HepG2 (cell line): Measurements from ENCODE around the gene SORBS2. TPM values are rescaled to one million over a fixed set of nuclear protein-coding genes. Genes with fewer than 3 reads are reported as not detected.

Experiments used
- ATAC-seq: fragments of 200-7000 bp; cut with Tn5 transposase; 3 replicates; pipeline ENCODE4 v1.9.1; 2020; ENCODE audit warnings: mild to moderate bottlenecking, moderate library complexity
- BruUV-seq: library from RNA; stranded (reverse); fragments of 400-500 nt; replicated peaks from 2 replicates; lab custom pipeline; 2021; lab: Mats Ljungman, UMichigan
- CTCF ChIA-PET: fragments of 300-600 bp; formaldehyde crosslinking; extraction: SDS; loops from one replicate; lab custom pipeline; 2021; ENCODE audit warnings: low total read pairs, inconsistent platforms, low intra/inter-chr PET ratio; lab: Yijun Ruan, JAX
- POLR2A ChIA-PET: fragments of 350-600 bp; sonication (Branson Sonifier 250); formaldehyde crosslinking; loops from one replicate; lab custom pipeline; 2020; ENCODE audit warnings: antibody characterized with exemption, inconsistent platforms; lab: Yijun Ruan, JAX
- DNase-seq: peaks from one replicate; pipeline ENCODE4 v3.0.0-alpha.2; 2015; ENCODE audit warnings: low spot score
- FAIRE-seq: peaks from 3 replicates; lab custom pipeline; 2011; peaks lifted over from hg19 to GRCh38; lab: Jason Lieb, UNC
- H2AFZ ChIP-seq: one replicate; pipeline ENCODE4 v1.6.1; 2011; ENCODE audit warnings: low read length, inconsistent platforms
- H3K27ac ChIP-seq: fragments of 300-600 bp; 3 replicates; pipeline ENCODE4 v1.8.0; 2011; ENCODE audit warnings: mixed run types, mild to moderate bottlenecking, mixed read lengths, low read length, inconsistent platforms; ENCODE audit not compliant: insufficient read depth; ENCODE audit errors: extremely low read length
- H3K27me3 ChIP-seq, 2 experiments: fragments of 200-600 bp in 1 of 2; 2 replicates in 1 of 2; 3 replicates in 1 of 2; pipeline versions ENCODE4 v1.6.0 to v1.8.0; 2011; ENCODE audit warnings: low read length in 2 of 2, mild to moderate bottlenecking in 2 of 2, moderate library complexity in 2 of 2, inconsistent platforms in 1 of 2; ENCODE audit not compliant: insufficient read depth in 2 of 2, control insufficient read depth in 1 of 2
- H3K36me3 ChIP-seq, 2 experiments: fragments of 200-600 bp in 1 of 2; replicated peaks in 1 of 2; 2 replicates in 1 of 2; 3 replicates in 1 of 2; pipeline versions ENCODE4 v1.5.1 to v1.8.0; 2011; ENCODE audit warnings: low read length in 2 of 2, inconsistent platforms in 1 of 2; ENCODE audit not compliant: insufficient read depth in 2 of 2, control insufficient read depth in 1 of 2
- H3K4me1 ChIP-seq: 2 replicates; pipeline ENCODE4 v1.5.1; 2012; ENCODE audit warnings: low read length, inconsistent platforms; ENCODE audit not compliant: insufficient read depth
- H3K4me2 ChIP-seq: 2 replicates; pipeline ENCODE4 v1.6.0; 2011; ENCODE audit warnings: low read depth, low read length, inconsistent platforms
- H3K4me3 ChIP-seq, 3 experiments: fragments of 200-600 bp in 1 of 3; sonication (generic), shearing (Covaris generic) in 1 of 3; replicated peaks in 1 of 3; 2 replicates each; pipeline ENCODE4 v1.5.1; 2011 to 2016; ENCODE audit warnings: low read length in 3 of 3, inconsistent platforms in 2 of 3, low read depth in 2 of 3, mild to moderate bottlenecking in 2 of 3, control low read depth in 1 of 3, mixed read lengths in 1 of 3; ENCODE audit not compliant: insufficient read depth in 1 of 3
- H3K79me2 ChIP-seq: one replicate; pipeline ENCODE4 v1.6.1; 2011; ENCODE audit warnings: low read length, inconsistent platforms; ENCODE audit not compliant: insufficient read depth
- H3K9ac ChIP-seq: 2 replicates; pipeline ENCODE4 v1.6.0; 2011; ENCODE audit warnings: mild to moderate bottlenecking, low read depth, low read length, inconsistent platforms; ENCODE audit not compliant: insufficient read depth
- H3K9me3 ChIP-seq: 2 replicates; pipeline ENCODE4 v1.5.1; 2012; ENCODE audit warnings: mild to moderate bottlenecking, low read length
- H4K20me1 ChIP-seq: 2 replicates; pipeline ENCODE4 v1.6.0; 2011; ENCODE audit warnings: inconsistent platforms, mild to moderate bottlenecking, low read length, moderate library complexity; ENCODE audit not compliant: insufficient read depth
- ATF7 ChIP-seq, 2 experiments: fragments of 450-650 bp in 1 of 2; sonication (generic) in 1 of 2; formaldehyde crosslinking in 1 of 2; IDR thresholded peaks; 2 replicates each; pipeline versions ENCODE4 v1.4.0 to v1.6.1; 2016 to 2020; ENCODE audit warnings: antibody characterized with exemption in 1 of 2, mild to moderate bottlenecking in 1 of 2, missing genetic modification reagents in 1 of 2
- CREB1 ChIP-seq, 2 experiments: fragments of 450-650 bp in 1 of 2; IDR thresholded peaks; 2 replicates each; pipeline ENCODE4 v1.6.1; 2016 to 2017; ENCODE audit warnings: control low read depth in 1 of 2, mild to moderate bottlenecking in 1 of 2, missing compliant biosample characterization in 1 of 2, missing genetic modification characterization in 1 of 2
- FOXO4 ChIP-seq: sonication (generic); formaldehyde crosslinking; conservative IDR thresholded peaks from 2 replicates; pipeline ENCODE4 v1.8.1; 2023; ENCODE audit warnings: missing genetic modification reagents
- GRHL1 ChIP-seq: sonication (generic); formaldehyde crosslinking; conservative IDR thresholded peaks from 2 replicates; pipeline ENCODE4 v1.8.0; 2022; ENCODE audit warnings: missing genetic modification reagents
- HNF4G ChIP-seq, 2 experiments: sonication (generic) in 1 of 2; formaldehyde crosslinking in 1 of 2; IDR thresholded peaks; 2 replicates each; pipeline versions ENCODE4 v1.4.0 to v1.6.1; 2011 to 2020; ENCODE audit warnings: borderline replicate concordance in 2 of 2, low read depth in 2 of 2, mild to moderate bottlenecking in 2 of 2, low read length in 1 of 2, missing genetic modification reagents in 1 of 2, moderate library complexity in 1 of 2
- IRF1 ChIP-seq: sonication (generic); formaldehyde crosslinking; IDR thresholded peaks from 2 replicates; pipeline ENCODE4 v1.4.0; 2020; ENCODE audit warnings: low read depth, mild to moderate bottlenecking, missing genetic modification reagents
- JUNB ChIP-seq: sonication (generic); formaldehyde crosslinking; IDR thresholded peaks from 2 replicates; pipeline ENCODE4 v1.8.0; 2022; ENCODE audit warnings: missing genetic modification reagents, mild to moderate bottlenecking, borderline replicate concordance
- KDM3A ChIP-seq: IDR thresholded peaks from 2 replicates; pipeline ENCODE4 v1.6.1; 2018; ENCODE audit warnings: low read depth, missing compliant biosample characterization
- TAF15 ChIP-seq: fragments of 200-400 bp; formaldehyde crosslinking; IDR thresholded peaks from one replicate; pipeline ENCODE4 v1.6.1; 2018; ENCODE audit warnings: mild to moderate bottlenecking, low read depth, low read length; ENCODE audit not compliant: poor library complexity, severe bottlenecking
- ZNF234 ChIP-seq: sonication (generic); formaldehyde crosslinking; conservative IDR thresholded peaks from 2 replicates; pipeline ENCODE4 v1.5.1; 2020; ENCODE audit warnings: mild to moderate bottlenecking, missing genetic modification reagents
- ZNF549 ChIP-seq: sonication (generic); formaldehyde crosslinking; IDR thresholded peaks from 2 replicates; pipeline ENCODE4 v1.5.0; 2020; ENCODE audit warnings: missing genetic modification reagents
- WGBS: methylation state at CpG from one replicate; pipeline ENCODE4 v1.1.6; 2017; ENCODE audit warnings: low lambda C conversion rate; 5-methylcytosine and 5-hydroxymethylcytosine counted together
- in situ Hi-C: cut with HindIII; loops from 2 replicates; pipeline ENCODE4 v1.10.0; 2017; ENCODE audit warnings: low pct_unique_long_range_greater_than_20kb; ENCODE audit not compliant: extremely low pct_ligation_motif_present
- intact Hi-C: fragments of 100-400 bp; cut with micrococcal nuclease; formaldehyde crosslinking; loops from one replicate; pipeline ENCODE4 v1.10.0; 2022; ENCODE audit not compliant: unreplicated experiment
- polyA plus RNA-seq, 8 experiments: library from polyadenylated mRNA; depleted of rRNA in 3 of 8; stranded (reverse) in 7 of 8; unstranded in 1 of 8; fragments of >200 nt; fragmentation: Illumina TruSeq in 4 of 8; extraction: Trizol in 4 of 8; gene quantifications; 2 replicates each; pipeline versions ENCODE4 v1.2.1 to v1.2.3, GENCODE V29; 2011 to 2016; ENCODE audit warnings: low read depth in 4 of 8, missing spikeins in 1 of 8, mixed read lengths in 1 of 8; ENCODE audit not compliant: insufficient read depth in 1 of 8
- total RNA-seq, 5 experiments: library from RNA; depleted of rRNA; stranded (reverse); fragments of >200 nt; fragmentation: Illumina TruSeq; extraction: Trizol; gene quantifications; 2 replicates each; pipeline ENCODE4 v1.2.3, GENCODE V29; 2016; ENCODE audit warnings: low read depth in 1 of 5
- TF ChIP-seq, protein P1 (sequence below): IDR thresholded peaks from 2 replicates; pipeline ENCODE4 v1.6.1; 2016; ENCODE audit warnings: missing compliant biosample characterization, missing genetic modification reagents, borderline replicate concordance

The SORBS2 gene
- total and polyA plus RNA-seq, 2 of the 13 experiments (the other 11 are each of a cell fraction or from before 2014, with no cell fraction given) = 25.0 to 80.5 TPM

GRCh38 chr4:185582651-185583400 lies 229.2 kb downstream of the SORBS2 start (continued):
- TF ChIP-seq FOXO4 (CRISPR knock-in tag) (no peak), GRHL1 (CRISPR knock-in tag) (no peak)
- TF ChIP-seq, all 625 proteins: peak for 0

DNA sequence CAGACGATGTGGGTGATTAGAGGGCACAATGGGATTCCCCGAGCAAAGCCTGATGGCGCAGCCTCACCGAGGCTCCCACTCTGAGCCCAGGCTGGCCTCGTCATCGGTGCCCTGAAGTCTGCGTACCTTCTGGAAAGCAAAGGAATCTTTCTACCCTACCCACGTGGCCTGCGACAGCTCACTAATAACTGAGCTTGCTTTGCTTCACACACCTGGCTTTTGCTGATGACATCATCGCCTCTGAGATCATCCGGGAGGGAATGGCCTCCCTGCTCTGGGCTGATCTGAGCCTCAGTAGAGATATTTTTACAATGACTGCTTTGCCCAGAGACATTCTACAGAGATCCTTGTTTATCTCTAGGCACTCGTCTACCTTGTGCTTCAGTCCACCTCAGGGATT lies 231.3 kb downstream of the SORBS2 start:
- POLR2A ChIA-PET = no interaction called here
- BruUV-seq = no TSS peak
- in situ Hi-C loops = no loop called here
- TF ChIP-seq CREB1 (IDR thresholded peaks at IDR 0.05) (peak; percentile 44; the same call in 1 of the 2 replicates), CREB1 (CRISPR knock-in tag; IDR thresholded peaks at IDR 0.05) (no peak), KDM3A (CRISPR knock-in tag) (no peak), ZNF549 (CRISPR knock-in tag) (no peak), HNF4G (IDR thresholded peaks at IDR 0.05; ENCODE audit: borderline replicate concordance, low read depth, low read length) (no peak), HNF4G (CRISPR knock-in tag; IDR thresholded peaks at IDR 0.05; ENCODE audit: borderline replicate concordance, low read depth) (no peak), IRF1 (CRISPR knock-in tag) (no peak), TAF15 (no peak), JUNB (CRISPR knock-in tag) (no peak), ATF7 (IDR thresholded peaks at IDR 0.05) (peak; percentile 88), ATF7 (CRISPR knock-in tag; IDR thresholded peaks at IDR 0.05) (no peak), ZNF234 (CRISPR knock-in tag) (no peak)
- TF ChIP-seq, protein P1, sequence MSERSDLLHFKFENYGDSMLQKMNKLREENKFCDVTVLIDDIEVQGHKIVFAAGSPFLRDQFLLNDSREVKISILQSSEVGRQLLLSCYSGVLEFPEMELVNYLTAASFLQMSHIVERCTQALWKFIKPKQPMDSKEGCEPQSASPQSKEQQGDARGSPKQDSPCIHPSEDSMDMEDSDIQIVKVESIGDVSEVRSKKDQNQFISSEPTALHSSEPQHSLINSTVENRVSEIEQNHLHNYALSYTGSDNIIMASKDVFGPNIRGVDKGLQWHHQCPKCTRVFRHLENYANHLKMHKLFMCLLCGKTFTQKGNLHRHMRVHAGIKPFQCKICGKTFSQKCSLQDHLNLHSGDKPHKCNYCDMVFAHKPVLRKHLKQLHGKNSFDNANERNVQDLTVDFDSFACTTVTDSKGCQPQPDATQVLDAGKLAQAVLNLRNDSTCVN = no peak

More for the DNA sequence above, 231.3 kb downstream of the SORBS2 start:
- FAIRE-seq (no peak), ATAC-seq (no peak), DNase-seq (no peak)
- no peak overlapping the region for H3K9ac ChIP-seq
- intact Hi-C loops = no loop called here
- H3K4me1 ChIP-seq = no peaks in the 10 kb centered on the region
- no peak overlapping the region for H3K27ac ChIP-seq
- peaks cover 2 to 12% of the 10 kb centered on the region in 2 experiments; a peak in 3 of 5 replicates for H3K27me3 ChIP-seq
- CTCF ChIA-PET = no interaction called here
- no peak overlapping the region for H2AFZ ChIP-seq
- no peaks in the 10 kb centered on the region for H3K36me3 ChIP-seq
- no peak overlapping the region for H3K4me2 ChIP-seq
- H4K20me1 ChIP-seq = no peaks in the 10 kb centered on the region
- WGBS = 65% methylated on average over 12 of the region's 12 CpGs
- no peaks in the 10 kb centered on the region for H3K79me2 ChIP-seq
- H3K4me3 ChIP-seq = no peak overlapping the region
- H3K9me3 ChIP-seq = no peaks in the 10 kb centered on the region
